H9 (cell line): ENCODE data around the gene DIP2C. TPM values are rescaled to one million over a fixed set of nuclear protein-coding genes. Genes with fewer than 3 reads are reported as not detected.

Experiments
- DNase-seq: peaks from one replicate; pipeline ENCODE4 v3.0.0-alpha.2; 2017
- H2AFZ ChIP-seq: one replicate; pipeline ENCODE4 v1.6.1; 2013; ENCODE audit warnings: mild to moderate bottlenecking, low read length, control low read depth, moderate library complexity
- H2AK5ac ChIP-seq: 2 replicates; pipeline ENCODE4 v1.6.1; 2013; ENCODE audit warnings: low read length, control low read depth, mixed read lengths; ENCODE audit not compliant: insufficient read length
- H2BK120ac ChIP-seq: one replicate; pipeline ENCODE4 v1.6.1; 2013; ENCODE audit warnings: low read depth, mild to moderate bottlenecking, low read length, control low read depth, inconsistent platforms; ENCODE audit not compliant: poor library complexity, severe bottlenecking
- H2BK12ac ChIP-seq: 2 replicates; pipeline ENCODE4 v1.6.1; 2013; ENCODE audit warnings: low read length, control low read depth, mixed read lengths, low read depth; ENCODE audit not compliant: insufficient read length
- H2BK15ac ChIP-seq: 2 replicates; pipeline ENCODE4 v1.6.1; 2013; ENCODE audit warnings: low read depth, low read length, control low read depth
- H2BK20ac ChIP-seq: one replicate; pipeline ENCODE4 v1.6.1; 2013; ENCODE audit warnings: low read depth, mild to moderate bottlenecking, low read length, control low read depth, inconsistent platforms; ENCODE audit not compliant: poor library complexity, severe bottlenecking
- H2BK5ac ChIP-seq: 2 replicates; pipeline ENCODE4 v1.6.1; 2013; ENCODE audit warnings: low read length, control low read depth, mixed read lengths; ENCODE audit not compliant: insufficient read length
- H3K14ac ChIP-seq: 2 replicates; pipeline ENCODE4 v1.6.1; 2013; ENCODE audit warnings: low read length, control low read depth; ENCODE audit not compliant: insufficient read depth
- H3K18ac ChIP-seq: 2 replicates; pipeline ENCODE4 v1.6.1; 2013; ENCODE audit warnings: low read depth, mild to moderate bottlenecking, mixed read lengths, low read length, control low read depth; ENCODE audit not compliant: insufficient read length
- H3K23ac ChIP-seq: 2 replicates; pipeline ENCODE4 v1.6.1; 2013; ENCODE audit warnings: low read length, control low read depth, mixed read lengths, low read depth; ENCODE audit not compliant: insufficient read length
- H3K23me2 ChIP-seq: 2 replicates; pipeline ENCODE4 v1.6.1; 2013; ENCODE audit warnings: low read depth, mild to moderate bottlenecking, mixed read lengths, low read length, control low read depth; ENCODE audit not compliant: insufficient read length, poor library complexity, severe bottlenecking
- H3K27ac ChIP-seq: 2 replicates; pipeline ENCODE4 v1.5.1; 2013; ENCODE audit warnings: low read length, control low read depth, mixed read lengths, low read depth; ENCODE audit not compliant: insufficient read length
- H3K27me3 ChIP-seq: 2 replicates; pipeline ENCODE4 v1.6.1; 2013; ENCODE audit warnings: low read length, control low read depth, inconsistent platforms; ENCODE audit not compliant: insufficient read depth
- H3K4ac ChIP-seq: 2 replicates; pipeline ENCODE4 v1.6.1; 2013; ENCODE audit warnings: low read depth, mild to moderate bottlenecking, control low read depth, inconsistent platforms, low read length, moderate library complexity
- H3K4me1 ChIP-seq: 2 replicates; pipeline ENCODE4 v1.6.1; 2013; ENCODE audit warnings: low read length, control low read depth, inconsistent platforms; ENCODE audit not compliant: insufficient read depth
- H3K4me2 ChIP-seq: 2 replicates; pipeline ENCODE4 v1.6.1; 2013; ENCODE audit warnings: low read length, control low read depth, mixed read lengths; ENCODE audit not compliant: insufficient read length, insufficient read depth
- H3K56ac ChIP-seq: 2 replicates; pipeline ENCODE4 v1.6.1; 2013; ENCODE audit warnings: low read depth, mild to moderate bottlenecking, mixed read lengths, low read length, control low read depth; ENCODE audit not compliant: insufficient read length
- H3K79me1 ChIP-seq: 2 replicates; pipeline ENCODE4 v1.6.1; 2013; ENCODE audit warnings: low read depth, mild to moderate bottlenecking, moderate library complexity, low read length, control low read depth, inconsistent platforms; ENCODE audit not compliant: insufficient read depth, poor library complexity, severe bottlenecking
- H3K79me2 ChIP-seq: 2 replicates; pipeline ENCODE4 v1.6.1; 2013; ENCODE audit warnings: low read length, control low read depth, inconsistent platforms; ENCODE audit not compliant: insufficient read depth
- H3K9ac ChIP-seq: 2 replicates; pipeline ENCODE4 v1.6.1; 2013; ENCODE audit warnings: low read length, control low read depth, mixed read lengths; ENCODE audit not compliant: insufficient read length; ENCODE audit errors: extremely low read depth
- H3K9me3 ChIP-seq: one replicate; pipeline ENCODE4 v1.6.1; 2013; ENCODE audit warnings: low read depth, low read length, inconsistent platforms; ENCODE audit not compliant: control insufficient read depth
- H3T11ph ChIP-seq: one replicate; pipeline ENCODE4 v1.6.1; 2013; ENCODE audit warnings: mild to moderate bottlenecking, low read length, control low read depth, inconsistent platforms
- H4K20me1 ChIP-seq: one replicate; pipeline ENCODE4 v1.6.1; 2013; ENCODE audit not compliant: control insufficient read depth, insufficient read length, insufficient read depth
- H4K5ac ChIP-seq: 2 replicates; pipeline ENCODE4 v1.6.1; 2013; ENCODE audit warnings: low read depth, mild to moderate bottlenecking, mixed read lengths, low read length, control low read depth; ENCODE audit not compliant: insufficient read length
- H4K8ac ChIP-seq: replicated peaks from 2 replicates; pipeline ENCODE4 v1.6.1; 2013; ENCODE audit warnings: low read length, control low read depth, mixed read lengths, low read depth; ENCODE audit not compliant: insufficient read length
- H4K91ac ChIP-seq: 2 replicates; pipeline ENCODE4 v1.6.1; 2013; ENCODE audit warnings: low read depth, mild to moderate bottlenecking, moderate library complexity, mixed read lengths, low read length, control low read depth; ENCODE audit not compliant: insufficient read length
- H3K27ac Mint-ChIP-seq, 3 experiments: 2 replicates in 2 of 3; 3 replicates in 1 of 3; pipeline ENCODE4 v1.8.0; 2020 to 2021; ENCODE audit warnings: mixed read lengths in 3 of 3, mild to moderate bottlenecking in 1 of 3, moderate library complexity in 1 of 3
- H3K27me3 Mint-ChIP-seq: 2 replicates; pipeline ENCODE4 v1.8.0; 2021; ENCODE audit warnings: low read depth, mild to moderate bottlenecking, moderate library complexity, mixed read lengths
- H3K36me3 Mint-ChIP-seq, 3 experiments: 2 replicates in 2 of 3; 3 replicates in 1 of 3; pipeline ENCODE4 v1.8.0; 2020 to 2021; ENCODE audit warnings: low read depth in 3 of 3, mixed read lengths in 3 of 3; ENCODE audit not compliant: insufficient read depth in 1 of 3
- H3K4me1 Mint-ChIP-seq, 2 experiments: 2 replicates each; pipeline ENCODE4 v1.8.0; 2020; ENCODE audit warnings: mixed read lengths in 2 of 2
- H3K4me3 Mint-ChIP-seq, 2 experiments: 2 replicates in 1 of 2; 3 replicates in 1 of 2; pipeline ENCODE4 v1.8.0; 2020 to 2021; ENCODE audit warnings: mild to moderate bottlenecking in 2 of 2, mixed read lengths in 2 of 2, moderate library complexity in 1 of 2
- H3K9me3 Mint-ChIP-seq, 2 experiments: 2 replicates in 1 of 2; 3 replicates in 1 of 2; pipeline ENCODE4 v1.8.0; 2020; ENCODE audit warnings: mild to moderate bottlenecking in 2 of 2, mixed read lengths in 2 of 2, moderate library complexity in 1 of 2
- CTCF ChIP-seq: fragments of 200-600 bp; sonication (generic); conservative IDR thresholded peaks from 3 replicates; pipeline ENCODE4 v1.8.0; 2021; ENCODE audit warnings: antibody characterized with exemption, mild to moderate bottlenecking
- WGBS: extraction: QIAGEN DNeasy Blood & Tissue Kit; methylation state at CpG from one replicate; pipeline ENCODE4 v1.1.7; 2013; ENCODE audit warnings: missing lambda C conversion rate, low lambda C conversion rate, mixed read lengths; ENCODE audit not compliant: insufficient read length; ENCODE audit errors: extremely low coverage; 5-methylcytosine and 5-hydroxymethylcytosine counted together
- total RNA-seq: library from RNA; stranded (reverse); gene quantifications from 2 replicates; pipeline ENCODE4 v1.2.1, GENCODE V29; 2021

Gene DIP2C
- total RNA-seq, 1 experiment from 2014 or later, result 7.9 TPM

GRCh38 chr10:497898-498451 is 191.5 kb downstream of the DIP2C start:
- no peak overlapping the region for H2AK5ac ChIP-seq
- no peaks in the 10 kb centered on the region for H3K79me1 ChIP-seq
- no peak for TF ChIP-seq CTCF
- no peak overlapping the region for H2BK20ac ChIP-seq
- no peaks in the 10 kb centered on the region for H3K4me1 ChIP-seq
- peaks cover 3% of the 10 kb centered on the region for H4K20me1 ChIP-seq
- no peak overlapping the region for H3K56ac ChIP-seq
- no peak overlapping the region for H2BK5ac ChIP-seq
- H4K5ac ChIP-seq, result no peak overlapping the region
- no peak overlapping the region for H3T11ph ChIP-seq
- Mint-ChIP-seq H3K4me3 (no peak overlapping the region), H3K27me3 (peaks cover 64% of the 10 kb centered on the region), H3K9me3 (no peaks in the 10 kb centered on the region), H3K4me1 (peaks cover 14 to 16% of the 10 kb centered on the region in 2 experiments), H3K36me3 (no peaks in the 10 kb centered on the region), H3K27ac (no peak overlapping the region)
- H2BK120ac ChIP-seq, result no peak overlapping the region
- no peaks in the 10 kb centered on the region; the same call in 1 of the 2 replicates for H3K27me3 ChIP-seq
- no CpG with 5 or more reads among the region's 6 CpGs for WGBS
- no peak overlapping the region for H4K8ac ChIP-seq
- H2AFZ ChIP-seq, result no peak overlapping the region
- no peak overlapping the region for H3K9ac ChIP-seq
- no peak overlapping the region for H3K27ac ChIP-seq
- H2BK12ac ChIP-seq, result no peak overlapping the region
- no peak for DNase-seq
- H3K79me2 ChIP-seq, result no peaks in the 10 kb centered on the region
- H3K14ac ChIP-seq, result no peak overlapping the region
- no peak overlapping the region for H3K18ac ChIP-seq
- no peak overlapping the region for H2BK15ac ChIP-seq
- no peak overlapping the region for H3K4me2 ChIP-seq
- no peak overlapping the region for H4K91ac ChIP-seq
- H3K9me3 ChIP-seq, result no peaks in the 10 kb centered on the region
- no peaks in the 10 kb centered on the region for H3K23me2 ChIP-seq
- no peak overlapping the region for H3K23ac ChIP-seq
- H3K4ac ChIP-seq, result no peak overlapping the region
